Activated CD4-positive, alpha-beta memory T cell treated with anti-CD3 and anti-CD28 coated beads for 36 hours (primary cell): ENCODE measurements around the gene GFOD1. TPM values are rescaled to one million over a fixed set of nuclear protein-coding genes. Genes with fewer than 3 reads are reported as not detected.

Experiments
- CTCF ChIA-PET: fragments of 350-600 bp; sonication (Branson Sonifier 250); formaldehyde crosslinking; loops from one replicate; lab custom pipeline; 2021; ENCODE audit warnings: antibody characterized with exemption, inconsistent platforms; lab: Charles Lee
- POLR2A ChIA-PET: fragments of 350-600 bp; sonication (Branson Sonifier 250); formaldehyde crosslinking; loops from one replicate; lab custom pipeline; 2021; ENCODE audit warnings: antibody characterized with exemption; lab: Charles Lee
- DNase-seq: peaks from one replicate; pipeline ENCODE4 v3.0.0-alpha.2; 2020
- H3K27ac Mint-ChIP-seq: one replicate; pipeline ENCODE4 v1.8.0; 2021; ENCODE audit warnings: mixed read lengths
- H3K27me3 Mint-ChIP-seq: one replicate; pipeline ENCODE4 v1.8.0; 2021; ENCODE audit warnings: mixed read lengths
- H3K36me3 Mint-ChIP-seq: one replicate; pipeline ENCODE4 v1.8.0; 2021; ENCODE audit warnings: mixed read lengths
- H3K4me1 Mint-ChIP-seq: one replicate; pipeline ENCODE4 v1.8.0; 2021; ENCODE audit warnings: low read depth, mixed read lengths
- H3K4me3 Mint-ChIP-seq: one replicate; pipeline ENCODE4 v1.8.0; 2021; ENCODE audit warnings: mild to moderate bottlenecking, mixed read lengths
- H3K9me3 Mint-ChIP-seq: one replicate; pipeline ENCODE4 v1.8.0; 2021; ENCODE audit warnings: mixed read lengths
- intact Hi-C: fragments of 100-400 bp; cut with micrococcal nuclease; formaldehyde crosslinking; loops from one replicate; pipeline ENCODE4 v1.15.1; 2023
- total RNA-seq, 2 experiments: library from RNA; stranded (reverse); gene quantifications; one replicate each; pipeline ENCODE4 v1.2.3, GENCODE V29; 2021

GFOD1 gene
- total RNA-seq, 2 experiments from 2014 or later: 2.3 to 2.4 TPM

DNA sequence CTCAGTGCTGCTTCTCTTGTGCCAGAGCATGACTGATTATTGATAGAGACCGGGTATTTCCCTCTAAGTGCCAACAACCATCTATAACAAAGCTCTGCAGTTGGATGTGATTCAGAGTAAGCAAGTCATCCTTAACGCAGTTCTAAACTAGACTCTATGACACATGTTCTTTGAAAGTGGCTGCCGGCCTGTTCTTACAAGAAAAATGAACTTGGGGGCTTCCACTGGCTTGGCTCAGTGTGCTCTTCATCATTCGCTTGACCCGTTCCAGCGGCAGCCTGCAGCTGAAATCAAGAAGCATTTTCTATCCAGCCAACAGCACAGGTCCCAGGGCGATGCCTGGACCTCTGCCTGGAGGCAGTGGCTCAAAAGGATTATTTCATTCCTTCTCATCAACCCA is 29.8 kb downstream of the GFOD1 start:
- Mint-ChIP-seq H3K27ac (no peak overlapping the region), H3K36me3 (no peaks in the 10 kb centered on the region), H3K27me3 (no peaks in the 10 kb centered on the region), H3K9me3 (no peaks in the 10 kb centered on the region), H3K4me3 (no peak overlapping the region), H3K4me1 (peaks cover 55% of the 10 kb centered on the region)
- CTCF ChIA-PET: interaction anchor here (0.5 kb wide), 1 partner anchor 132 kb away, joined by 3 read pairs; no protein-coding TSS in a partner anchor
- DNase-seq: no peak
- POLR2A ChIA-PET: no interaction called here
- intact Hi-C loops: no loop called here

DNA sequence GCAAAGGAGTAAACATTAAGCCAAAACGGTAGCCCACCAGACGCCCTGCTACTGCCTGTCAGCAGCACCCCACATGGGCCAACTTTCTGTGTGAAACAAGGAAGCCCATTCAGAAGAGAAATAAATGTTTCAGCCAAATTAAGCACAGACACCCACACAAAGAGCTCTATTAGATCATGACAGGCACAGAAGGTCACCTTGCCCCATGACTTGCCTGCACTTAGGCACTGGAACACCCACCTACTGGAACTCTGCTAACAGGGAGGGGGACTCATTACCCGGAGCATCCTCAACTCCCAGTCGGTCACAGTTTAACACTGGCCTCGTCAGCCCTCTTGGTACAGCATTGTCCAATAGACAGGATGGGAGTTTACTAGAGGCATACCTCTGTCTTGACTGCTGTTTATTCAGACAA is 31.8 kb downstream of the GFOD1 start:
- Mint-ChIP-seq H3K27me3 (no peaks in the 10 kb centered on the region), H3K4me3 (no peak overlapping the region), H3K9me3 (no peaks in the 10 kb centered on the region), H3K27ac (peak overlapping the region; percentile 89), H3K4me1 (peaks cover 44% of the 10 kb centered on the region), H3K36me3 (no peaks in the 10 kb centered on the region)
- POLR2A ChIA-PET: interaction anchor here (1.4 kb wide), 1 partner anchor 27 kb away, joined by 3 read pairs; no protein-coding TSS in a partner anchor
- intact Hi-C loops: loop anchor here (1.0 kb wide), 1 partner anchor 119 kb away; the partner anchor contains the start of gene SIRT5
- CTCF ChIA-PET: interaction anchor here (1.0 kb wide), 2 partner anchors 29 to 124 kb away, joined by 3 read pairs; no protein-coding TSS in a partner anchor
- DNase-seq: no peak

DNA sequence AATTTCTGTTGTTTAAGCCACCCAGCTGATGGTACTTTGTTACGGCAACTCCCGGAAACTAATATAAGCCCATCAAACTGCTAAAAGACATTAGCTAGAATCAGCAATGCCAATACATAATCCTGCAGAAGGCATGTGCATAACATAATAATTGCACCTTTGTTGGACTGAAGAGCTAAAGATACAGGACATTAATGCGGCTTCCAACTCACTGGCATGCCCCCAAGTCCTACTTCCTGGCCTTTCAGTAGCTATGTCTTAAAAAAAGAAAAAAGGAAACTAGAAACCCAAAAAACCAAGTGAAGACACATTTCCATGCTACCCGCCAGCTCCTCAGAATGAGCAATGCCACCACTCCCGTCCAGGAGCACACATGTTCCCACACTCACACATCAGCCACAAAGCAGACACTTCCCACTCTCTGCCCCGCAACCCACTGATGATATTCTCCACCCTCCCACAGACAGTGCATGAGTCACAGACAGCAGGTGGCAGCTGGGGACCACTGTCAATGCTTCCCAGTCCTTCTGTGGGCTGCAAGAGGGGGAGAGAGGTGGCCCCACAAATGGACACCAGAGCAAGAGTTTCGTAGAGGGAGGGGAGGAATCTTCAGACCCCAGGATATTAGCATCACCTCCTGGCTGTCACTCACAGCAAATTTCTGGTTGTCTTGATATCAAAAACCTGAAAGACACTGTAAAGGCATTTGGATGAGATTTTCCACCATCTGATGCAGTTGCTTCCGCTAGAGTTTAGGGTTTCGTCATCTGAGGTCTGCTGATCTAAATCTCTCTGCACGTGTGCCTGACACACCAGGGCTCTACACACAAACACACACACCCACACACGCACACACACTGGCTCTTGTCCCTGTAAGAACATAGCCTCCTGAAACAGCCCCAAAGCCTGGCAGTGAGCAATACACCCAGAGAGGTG is 32.8 kb downstream of the GFOD1 start:
- Mint-ChIP-seq H3K27me3 (no peaks in the 10 kb centered on the region), H3K36me3 (peaks cover 3% of the 10 kb centered on the region), H3K4me1 (peaks cover 43% of the 10 kb centered on the region), H3K4me3 (peak overlapping the region; percentile 28), H3K9me3 (peaks cover 4% of the 10 kb centered on the region), H3K27ac (peak overlapping the region; percentile 89)
- ChIA-PET POLR2A (interaction anchor here (1.1 to 1.4 kb wide), 8 partner anchors 12 to 161 kb away, joined by 3 to 16 read pairs (median 4); partner anchors contain the start of gene NOL7), CTCF (interaction anchor here (0.5 to 1.6 kb wide), 11 partner anchors 10 to 120 kb away, joined by 3 to 11 read pairs (median 4); partner anchors contain the start of gene SIRT5)
- intact Hi-C loops: loop anchor here (1.0 kb wide), 6 partner anchors 12 to 151 kb away; partner anchors contain the start of gene SIRT5
- peak; percentile 86 for DNase-seq

DNA sequence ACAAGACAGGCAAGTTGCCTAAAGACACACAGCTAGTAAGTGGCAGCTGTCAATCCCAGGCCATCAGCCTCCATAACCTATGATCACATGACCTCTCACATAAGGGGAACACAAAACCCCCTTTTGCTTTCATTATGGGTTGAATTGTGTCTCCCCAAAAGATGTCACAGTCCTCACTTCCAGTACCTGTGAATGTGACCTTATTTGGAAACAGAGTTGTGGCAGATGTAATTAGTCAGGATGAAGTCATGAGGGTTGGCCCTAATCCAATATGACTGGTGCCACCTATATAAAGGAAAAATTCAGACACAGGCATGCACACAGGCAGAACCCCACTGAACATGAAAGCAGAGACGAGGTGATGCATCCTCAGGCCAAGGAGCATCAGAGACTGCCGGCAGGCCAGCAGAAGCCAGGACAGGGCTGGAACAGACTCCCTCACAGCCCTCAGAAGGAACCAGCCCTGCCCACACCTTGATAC is 33.6 kb downstream of the GFOD1 start:
- H3K4me1 Mint-ChIP-seq: peaks cover 37% of the 10 kb centered on the region
- H3K4me3 Mint-ChIP-seq: peak overlapping the region; percentile 25
- intact Hi-C loops: loop anchor here (1.0 kb wide), 5 partner anchors 12 to 151 kb away; no protein-coding TSS in a partner anchor
- CTCF ChIA-PET: interaction anchor here (0.5 to 1.9 kb wide), 9 partner anchors 11 to 122 kb away, joined by 3 to 11 read pairs (median 4); partner anchors contain the start of gene SIRT5
- POLR2A ChIA-PET: interaction anchor here (1.1 to 1.4 kb wide), 7 partner anchors 13 to 161 kb away, joined by 3 to 16 read pairs (median 5); partner anchors contain the start of gene NOL7
- H3K27me3 Mint-ChIP-seq: no peaks in the 10 kb centered on the region
- peak; percentile 66 for DNase-seq
- H3K27ac Mint-ChIP-seq: peak overlapping the region; percentile 89
- peaks cover 3% of the 10 kb centered on the region for H3K36me3 Mint-ChIP-seq
- peaks cover 5% of the 10 kb centered on the region for H3K9me3 Mint-ChIP-seq

DNA sequence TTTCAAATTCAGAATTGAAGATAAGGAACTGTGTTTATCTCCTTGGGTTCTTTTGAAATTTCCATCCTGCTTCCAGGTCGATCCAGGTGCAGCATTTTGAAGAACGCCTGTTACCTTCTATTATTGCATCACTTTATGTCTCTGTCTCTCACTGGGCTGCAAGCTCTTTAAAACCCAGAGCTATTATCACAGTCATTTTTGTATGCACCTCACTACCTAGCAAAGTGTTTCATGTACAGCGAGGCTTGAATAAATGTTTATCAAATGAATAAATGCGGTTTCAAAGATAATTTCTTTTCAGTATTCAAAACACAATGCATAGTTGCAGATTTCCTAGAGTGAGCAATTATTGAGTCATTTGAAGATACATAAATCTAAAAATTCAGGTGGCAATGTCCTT is 34.2 kb downstream of the GFOD1 start:
- Mint-ChIP-seq H3K27me3 (no peaks in the 10 kb centered on the region), H3K4me3 (no peak overlapping the region), H3K4me1 (peaks cover 38% of the 10 kb centered on the region), H3K27ac (no peak overlapping the region), H3K9me3 (peaks cover 5% of the 10 kb centered on the region), H3K36me3 (peaks cover 3% of the 10 kb centered on the region)
- POLR2A ChIA-PET: no interaction called here
- CTCF ChIA-PET: interaction anchor here (0.6 to 1.9 kb wide), 4 partner anchors 14 to 122 kb away, joined by 3 to 11 read pairs (median 4); partner anchors contain the start of gene SIRT5
- intact Hi-C loops: no loop called here
- no peak for DNase-seq

DNA sequence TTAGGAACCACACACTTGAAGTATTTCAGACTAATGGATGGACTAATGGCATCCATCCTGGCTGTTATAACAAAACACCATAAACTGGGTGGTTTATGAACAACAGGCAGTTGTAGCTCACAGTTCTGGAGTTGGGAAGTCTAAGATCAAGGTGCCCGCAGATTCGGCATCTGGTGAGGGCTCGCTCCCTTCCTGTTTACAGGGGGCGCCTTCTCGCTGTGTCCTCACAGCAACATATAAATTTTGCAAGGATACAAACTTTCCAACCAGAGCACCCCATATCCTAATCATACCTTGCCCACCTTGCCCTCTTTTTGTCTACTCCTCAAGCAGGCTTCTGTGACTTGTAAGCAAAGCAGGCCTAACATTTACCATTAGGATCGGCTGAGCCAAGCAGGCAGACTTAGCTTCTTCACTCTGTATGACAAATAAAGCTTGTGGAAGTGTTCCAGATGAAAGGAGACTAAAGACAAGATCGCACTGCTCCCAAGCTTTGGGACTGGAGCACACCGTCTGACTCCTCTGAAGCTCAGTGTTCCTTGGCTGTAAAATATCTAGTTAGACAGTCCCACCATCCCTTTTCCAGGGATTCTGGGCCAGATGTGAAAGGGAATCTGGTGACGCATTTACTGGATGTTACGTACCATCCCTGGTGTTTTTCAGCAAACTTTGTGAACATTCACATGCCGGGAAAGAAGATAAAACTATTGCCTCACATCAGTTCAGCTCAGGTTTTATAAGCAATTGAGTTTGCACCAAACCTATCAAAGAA is 34.9 kb downstream of the GFOD1 start:
- Mint-ChIP-seq H3K4me3 (no peak overlapping the region), H3K9me3 (peaks cover 5% of the 10 kb centered on the region), H3K27ac (no peak overlapping the region), H3K27me3 (no peaks in the 10 kb centered on the region), H3K4me1 (peaks cover 40% of the 10 kb centered on the region), H3K36me3 (peaks cover 3% of the 10 kb centered on the region)
- DNase-seq: no peak
- ChIA-PET CTCF (interaction anchor here (0.6 to 1.9 kb wide), 2 partner anchors 13 to 121 kb away, joined by 3 to 4 read pairs; no protein-coding TSS in a partner anchor), POLR2A (no interaction called here)
- intact Hi-C loops: no loop called here

DNA sequence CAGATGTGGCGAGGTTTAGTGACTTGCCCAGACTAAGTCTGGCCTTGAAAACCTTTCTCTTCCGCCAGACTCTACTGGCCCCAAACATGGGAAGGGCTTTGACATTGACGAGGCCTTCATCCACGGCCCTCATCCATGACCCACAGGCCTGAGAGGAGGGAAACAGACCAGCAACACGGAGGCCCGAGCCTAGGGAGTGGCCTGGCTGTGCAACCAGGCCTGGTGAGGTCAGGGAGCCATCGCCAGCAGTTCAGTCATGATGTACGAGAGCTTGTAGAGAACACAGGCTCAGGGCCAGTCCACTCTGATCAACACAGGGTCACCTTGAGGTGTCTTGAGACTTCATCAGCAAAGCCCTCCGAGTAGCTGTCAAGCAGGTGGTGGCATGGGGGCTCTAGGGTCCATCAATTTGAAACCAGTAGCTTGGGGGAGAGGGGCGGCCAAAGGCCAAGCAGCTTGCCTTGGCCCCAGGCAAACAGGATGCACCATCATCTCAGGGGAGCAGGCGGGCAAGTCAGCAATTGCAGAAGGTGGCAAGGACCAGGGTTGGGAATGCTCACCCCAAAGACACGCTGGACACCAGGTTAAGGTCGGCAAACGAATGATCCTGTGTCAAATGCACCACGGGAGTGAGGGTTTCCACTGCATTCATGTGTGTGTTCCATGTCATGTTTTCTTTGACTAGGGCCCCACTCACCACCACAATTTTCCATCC is 36.1 kb downstream of the GFOD1 start:
- H3K4me3 Mint-ChIP-seq: no peak overlapping the region
- H3K27me3 Mint-ChIP-seq: no peaks in the 10 kb centered on the region
- no peak overlapping the region for H3K27ac Mint-ChIP-seq
- peaks cover 5% of the 10 kb centered on the region for H3K9me3 Mint-ChIP-seq
- ChIA-PET POLR2A (no interaction called here), CTCF (no interaction called here)
- no peak for DNase-seq
- intact Hi-C loops: no loop called here
- peaks cover 3% of the 10 kb centered on the region for H3K36me3 Mint-ChIP-seq
- H3K4me1 Mint-ChIP-seq: peaks cover 36% of the 10 kb centered on the region

DNA sequence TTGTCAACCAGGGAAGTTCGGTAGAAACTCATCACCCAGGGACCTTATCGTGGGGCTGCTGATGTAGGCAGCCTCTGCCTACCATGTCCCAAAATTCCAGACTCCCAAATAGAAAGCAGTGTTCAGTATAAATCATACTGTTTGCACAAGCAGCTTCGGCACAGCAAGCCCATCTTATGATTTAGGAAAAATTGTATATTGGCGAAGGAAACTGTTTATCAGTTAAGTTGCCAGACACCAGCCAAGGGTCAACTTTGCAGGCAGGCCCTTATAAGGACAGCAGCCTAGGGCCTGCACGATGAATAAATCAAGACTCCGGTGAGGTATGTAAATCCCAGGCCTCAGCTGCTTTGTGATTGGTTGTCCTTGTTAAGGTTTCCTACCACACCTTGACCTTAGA is 36.8 kb downstream of the GFOD1 start:
- CTCF ChIA-PET: no interaction called here
- no peak for DNase-seq
- no peak overlapping the region for H3K4me3 Mint-ChIP-seq
- no peaks in the 10 kb centered on the region for H3K27me3 Mint-ChIP-seq
- H3K27ac Mint-ChIP-seq: no peak overlapping the region
- peaks cover 3% of the 10 kb centered on the region for H3K36me3 Mint-ChIP-seq
- intact Hi-C loops: no loop called here
- peaks cover 33% of the 10 kb centered on the region for H3K4me1 Mint-ChIP-seq
- H3K9me3 Mint-ChIP-seq: peaks cover 5% of the 10 kb centered on the region
- POLR2A ChIA-PET: no interaction called here

DNA sequence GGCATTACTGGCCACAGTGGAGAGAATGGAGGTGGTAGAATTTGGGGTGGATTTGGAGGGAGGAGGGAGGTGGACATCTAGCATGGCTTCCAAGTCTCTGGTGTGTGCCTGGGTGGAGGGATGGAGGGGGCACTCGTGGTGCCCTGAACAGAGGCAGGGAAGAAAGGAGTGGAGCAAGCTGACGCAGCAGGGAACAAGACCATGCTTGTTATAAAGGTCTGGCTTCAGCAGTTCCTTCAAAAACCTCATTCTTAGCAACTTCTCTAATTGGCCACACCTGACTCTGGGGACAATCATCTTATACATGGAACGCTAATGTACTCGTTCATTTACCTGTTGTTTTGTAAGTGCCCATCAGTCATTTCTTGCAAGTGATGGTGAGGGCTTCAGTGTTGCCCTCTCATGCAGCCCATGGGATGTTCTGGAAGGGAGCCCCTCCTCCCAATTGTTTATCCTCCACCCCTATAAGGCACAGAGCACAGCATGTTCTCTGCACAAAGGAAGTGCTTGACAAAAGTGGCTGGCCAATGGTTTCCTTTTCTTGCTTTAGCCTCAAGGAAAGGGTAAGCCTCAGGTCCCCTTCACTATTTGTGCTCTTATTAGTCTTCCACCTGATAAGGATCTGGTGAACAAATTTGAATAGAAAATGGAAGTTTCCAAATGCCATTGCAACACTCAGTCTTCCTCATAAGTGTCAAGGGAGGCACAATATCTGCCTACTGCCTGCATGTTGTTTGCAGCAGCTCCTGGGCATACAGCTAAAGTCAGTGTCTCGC is 39.3 kb downstream of the GFOD1 start:
- Mint-ChIP-seq H3K27me3 (no peaks in the 10 kb centered on the region), H3K9me3 (peaks cover 5% of the 10 kb centered on the region), H3K36me3 (peaks cover 3% of the 10 kb centered on the region), H3K4me3 (no peak overlapping the region), H3K27ac (no peak overlapping the region), H3K4me1 (peaks cover 13% of the 10 kb centered on the region)
- no peak for DNase-seq
- ChIA-PET POLR2A (no interaction called here), CTCF (no interaction called here)
- intact Hi-C loops: no loop called here

DNA sequence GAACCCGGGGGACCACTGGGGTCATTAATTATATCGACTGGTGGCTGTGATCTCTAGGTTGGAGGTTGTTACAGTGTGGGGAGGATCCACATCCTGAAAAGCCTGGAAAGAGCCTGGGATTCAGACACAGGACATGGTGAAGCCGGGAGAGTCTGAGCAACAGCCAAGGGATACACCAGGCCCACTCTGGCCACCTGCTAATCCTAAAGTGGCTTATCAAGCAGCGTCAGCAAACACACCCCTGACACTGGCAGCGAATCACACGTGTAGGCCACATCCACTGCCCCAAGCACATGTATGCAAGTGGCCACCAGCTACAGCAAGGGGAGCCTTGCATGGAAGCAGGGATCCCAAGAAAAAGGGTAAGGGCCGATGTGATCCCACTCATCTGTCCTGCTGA is 41.0 kb downstream of the GFOD1 start:
- Mint-ChIP-seq H3K27ac (no peak overlapping the region), H3K9me3 (peaks cover 5% of the 10 kb centered on the region), H3K27me3 (no peaks in the 10 kb centered on the region), H3K4me3 (no peak overlapping the region), H3K4me1 (peaks cover 11% of the 10 kb centered on the region), H3K36me3 (peaks cover 3% of the 10 kb centered on the region)
- ChIA-PET CTCF (no interaction called here), POLR2A (no interaction called here)
- intact Hi-C loops: no loop called here
- DNase-seq: no peak
